Amniotic epithelial cell (primary cell): ENCODE measurements around the gene TMEM240.

Experiments
- DNase-seq: peaks from one replicate; pipeline ENCODE4 v3.0.0-alpha.2; 2010; ENCODE audit warnings: low read depth

Gene TMEM240

DNA sequence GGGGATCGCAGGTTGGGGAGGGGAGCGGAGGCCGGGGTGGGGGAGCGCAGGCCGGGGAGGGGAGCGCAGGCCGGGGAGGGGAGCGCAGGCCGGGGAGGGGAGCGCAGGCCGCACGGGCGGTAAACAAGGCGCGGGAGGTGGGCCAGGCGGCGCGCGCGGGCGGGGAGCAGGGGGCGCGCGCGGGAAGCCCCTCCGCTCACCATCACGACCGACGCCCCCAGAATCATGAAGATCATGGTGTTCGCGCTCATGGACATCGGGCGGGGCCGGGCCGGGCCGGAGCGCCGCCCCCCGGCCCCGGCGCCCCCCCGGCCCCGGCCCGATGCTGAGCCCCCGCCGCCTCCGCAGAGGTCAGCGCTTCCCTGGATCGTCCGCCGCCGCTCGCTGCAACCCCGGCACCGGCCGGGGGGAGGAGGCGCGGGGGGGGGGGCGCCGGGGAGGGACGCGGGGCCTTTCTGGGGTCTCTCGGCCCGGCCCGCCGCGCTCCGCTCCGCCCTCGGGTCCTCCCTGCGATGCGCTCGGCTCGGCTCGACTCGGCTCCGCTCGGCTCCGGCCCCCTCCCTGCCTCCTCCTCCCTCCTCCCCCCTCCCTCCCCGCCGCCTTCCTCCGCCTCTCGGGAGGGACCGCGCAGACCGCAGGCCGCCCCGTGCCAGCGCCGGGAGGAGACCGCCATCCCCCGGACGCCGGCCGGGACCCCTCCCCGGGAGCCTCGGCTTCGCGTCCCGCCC lies at the start of gene TMEM240:
TMEM240 (minus strand) TSS at position 535 of the 728 bp plus-strand sequence; CDS start at position 257, 278 bp downstream.
- DNase-seq, result peak; percentile 73

DNA sequence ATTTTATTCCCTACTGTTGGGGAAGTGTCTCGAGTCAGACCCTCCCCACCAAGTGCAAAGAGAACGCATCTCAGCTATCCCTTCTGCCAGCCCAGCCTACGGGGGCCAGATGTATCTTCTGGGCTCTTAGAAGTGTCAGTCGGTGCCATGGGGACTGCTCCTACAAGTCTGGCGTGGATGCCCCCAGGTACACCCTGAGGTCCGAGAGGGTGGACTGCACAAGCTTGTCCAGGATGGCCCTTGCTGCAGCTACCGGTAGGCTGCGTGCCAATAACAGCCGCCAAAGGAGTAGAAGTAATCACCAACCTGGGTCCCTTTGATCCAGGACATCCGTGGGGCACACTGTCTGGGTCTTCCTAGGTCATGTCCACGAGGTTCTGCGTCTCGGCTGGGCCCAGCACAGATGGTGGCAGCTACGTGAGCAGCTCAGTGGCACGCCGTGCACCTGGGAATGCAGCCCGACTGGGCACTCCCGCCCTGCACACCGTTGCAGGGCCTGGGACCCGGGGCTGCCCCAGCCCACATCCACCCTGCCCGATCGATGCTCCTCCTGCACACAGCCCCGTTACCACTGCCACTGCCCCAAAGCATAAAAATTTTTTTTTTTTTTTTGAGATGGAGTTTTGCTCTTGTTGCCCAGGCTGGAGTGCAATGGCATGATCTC lies 43.1 kb upstream of the TMEM240 start:
- no peak for DNase-seq

DNA sequence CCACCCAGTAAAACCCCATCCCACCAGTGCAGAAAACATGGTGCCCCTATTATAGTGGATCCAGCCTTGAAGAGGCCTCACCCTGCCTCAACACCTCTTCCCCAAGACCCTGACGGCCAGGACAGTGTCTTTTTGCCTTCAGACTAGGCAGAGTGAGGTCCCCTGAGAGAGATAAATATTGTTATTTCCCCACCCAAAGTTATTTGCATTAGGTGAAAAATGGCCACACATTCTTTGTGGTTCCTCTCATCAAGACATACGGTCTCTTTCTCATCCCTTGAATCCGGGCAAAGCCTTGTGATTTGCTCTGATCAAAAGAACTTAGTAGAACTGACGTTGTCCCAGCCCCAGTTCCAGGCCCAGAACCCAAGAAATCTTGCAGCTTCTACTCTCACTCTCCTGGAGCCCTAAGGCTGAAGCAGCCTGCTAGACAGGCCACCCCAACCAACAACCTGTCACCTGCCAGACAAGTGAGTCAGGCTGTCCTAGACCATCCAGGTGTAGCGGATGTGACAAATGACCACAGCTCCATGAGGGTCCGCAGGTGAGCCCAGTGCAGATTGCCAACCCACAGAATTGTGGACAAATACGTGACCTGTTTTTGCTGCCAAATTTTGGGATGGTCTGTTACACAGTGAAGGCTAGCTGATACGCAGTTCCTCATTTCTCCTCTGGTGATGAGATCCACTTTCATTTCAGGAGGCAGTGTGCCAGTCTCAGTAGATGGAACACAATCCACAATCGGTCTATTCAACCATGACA lies 42.3 kb upstream of the TMEM240 start:
- DNase-seq, result no peak

DNA sequence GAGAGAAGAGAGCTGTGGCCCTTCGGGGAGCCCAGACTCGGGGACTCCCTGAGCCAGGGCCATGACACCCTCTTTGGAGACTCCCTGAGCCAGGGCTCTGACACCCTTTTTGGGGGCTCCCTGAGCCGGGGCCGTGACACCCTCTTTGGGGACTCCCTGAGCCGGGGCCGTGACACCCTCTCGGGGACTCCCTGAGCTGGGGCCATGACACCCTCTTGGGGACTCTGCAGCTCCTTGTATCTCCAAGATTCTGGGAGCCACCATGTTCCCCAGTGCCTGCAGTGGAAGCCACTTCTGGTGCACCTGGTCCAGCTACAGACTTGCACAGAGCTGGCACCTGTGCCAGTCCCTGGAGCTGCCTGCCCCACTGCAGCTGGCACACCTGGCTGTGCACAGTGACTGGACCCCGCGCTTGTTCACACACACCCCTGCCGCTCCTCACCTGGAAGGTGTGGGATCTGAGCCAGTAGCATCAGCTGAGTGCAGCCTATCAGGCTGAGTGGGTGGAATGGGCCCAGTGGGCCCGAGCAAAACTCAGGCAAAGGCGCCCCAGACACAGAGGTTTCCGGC lies 38.0 kb upstream of the TMEM240 start:
- no peak for DNase-seq

DNA sequence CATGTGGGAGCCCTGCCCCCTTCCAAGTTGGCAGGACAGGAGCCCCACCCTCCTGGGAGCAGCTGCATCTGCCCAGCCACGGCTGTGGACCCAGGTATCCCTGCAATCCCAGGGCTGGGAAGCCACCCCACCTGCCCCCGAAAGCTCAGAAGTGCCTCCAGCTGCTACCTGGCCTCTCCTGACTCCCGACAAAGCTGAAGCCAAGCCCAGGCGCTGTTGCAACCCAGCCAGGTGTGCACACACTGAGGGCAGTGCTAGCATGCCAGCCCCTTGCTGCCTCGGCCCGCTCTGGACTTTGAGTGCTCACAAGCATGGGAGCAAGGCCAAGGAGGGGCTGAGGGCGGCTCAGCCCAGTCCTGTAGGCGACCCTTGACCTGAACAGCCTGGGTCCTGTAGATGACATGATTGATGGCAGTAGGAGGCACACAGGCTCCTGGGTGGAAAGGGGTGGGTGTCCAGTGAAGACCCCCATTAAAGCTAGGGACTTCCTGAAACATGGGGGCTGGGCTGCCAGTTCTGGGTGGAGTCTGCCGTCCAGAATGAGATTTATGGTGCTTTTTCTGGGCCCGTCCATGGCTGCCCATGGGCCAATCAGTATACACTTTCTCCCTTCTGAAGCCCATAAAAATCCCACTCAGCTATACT lies 37.1 kb upstream of the TMEM240 start:
- DNase-seq, result no peak

DNA sequence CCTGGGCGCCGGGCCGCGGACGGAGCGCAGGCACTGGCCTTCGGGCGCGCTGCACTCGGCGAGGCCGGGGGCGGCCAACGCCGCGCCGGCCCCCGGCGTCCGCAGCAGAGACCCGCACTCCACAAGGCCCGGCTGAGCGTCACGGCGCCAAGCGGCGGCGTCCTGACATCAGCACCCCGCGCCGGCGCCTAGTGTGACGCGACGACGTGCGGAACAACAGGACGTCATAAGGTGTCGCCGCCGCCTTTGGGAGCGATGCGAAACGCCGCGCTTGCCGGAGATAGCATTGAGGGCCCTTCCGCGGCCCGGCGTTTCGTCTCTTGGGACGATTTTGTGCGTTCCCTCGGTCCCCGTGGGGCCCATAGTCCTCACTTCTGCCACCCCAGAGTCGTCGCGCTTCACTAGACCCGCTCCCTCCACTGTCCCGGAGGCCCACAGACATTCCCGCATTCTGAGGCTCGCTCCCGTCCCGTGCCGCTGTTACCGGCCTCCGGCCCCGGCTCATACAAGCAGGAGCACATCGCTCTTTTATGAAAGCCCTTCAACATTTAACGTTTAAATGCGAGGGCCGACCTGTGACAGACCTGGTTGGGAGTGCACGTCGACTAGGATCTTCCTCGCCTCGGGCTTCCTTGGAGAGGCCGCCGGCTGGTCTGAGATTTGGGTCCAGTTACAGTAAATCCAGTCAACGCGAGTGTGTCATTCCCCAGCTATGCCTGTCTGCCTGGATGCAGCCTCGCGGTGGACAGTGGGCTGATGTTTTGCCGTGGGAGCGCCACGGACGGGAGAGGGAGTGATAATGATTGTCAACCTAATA lies 34.5 kb upstream of the TMEM240 start, which contains the start of gene SSU72:
SSU72 (minus strand) TSS at position 143 of the 817 bp plus-strand sequence. CDS start 306 bp downstream, outside the sequence.
- peak; percentile 87 for DNase-seq

DNA sequence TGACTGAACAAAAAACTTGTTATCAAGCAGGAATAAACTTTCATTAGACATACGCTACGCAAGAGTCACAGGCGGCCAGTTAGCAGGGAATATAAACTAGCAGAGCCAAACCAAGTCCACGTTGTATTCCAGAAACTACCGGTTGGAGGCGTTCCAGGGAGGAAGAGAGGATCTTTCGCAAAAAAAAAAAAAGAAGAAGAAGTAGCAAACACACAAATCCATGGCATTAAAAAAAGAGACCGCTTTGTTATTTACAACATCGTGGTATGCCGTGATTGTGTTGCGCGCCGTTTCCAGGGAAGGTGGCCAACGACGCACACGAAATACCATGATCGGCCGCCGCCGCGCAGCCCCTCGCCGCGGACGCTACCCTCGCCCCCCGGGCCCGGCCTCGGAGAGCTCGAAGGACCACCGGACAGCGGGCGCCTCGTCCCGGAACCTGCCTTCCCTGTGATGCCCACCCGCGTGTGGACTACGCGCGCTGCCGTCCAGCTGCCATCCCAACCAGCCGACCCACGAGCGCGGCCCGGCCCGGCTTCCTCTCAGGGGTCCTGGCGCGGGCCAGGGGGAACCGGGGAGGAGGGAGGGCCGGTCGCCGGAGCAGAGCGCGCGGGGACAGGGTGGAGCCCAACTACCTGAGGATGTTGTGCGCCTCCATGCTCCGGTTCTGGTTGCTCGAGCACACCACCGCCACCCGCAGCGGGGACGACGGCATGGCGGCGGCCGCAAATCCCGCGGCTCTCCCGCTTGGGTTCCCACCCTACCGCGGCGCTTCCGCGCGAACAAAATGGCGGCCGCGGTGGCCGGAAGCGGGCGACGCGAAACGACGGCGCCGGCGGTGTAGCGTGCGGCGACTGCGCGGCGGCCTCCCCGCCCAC lies 33.7 kb upstream of the TMEM240 start:
- peak; percentile 70 for DNase-seq

DNA sequence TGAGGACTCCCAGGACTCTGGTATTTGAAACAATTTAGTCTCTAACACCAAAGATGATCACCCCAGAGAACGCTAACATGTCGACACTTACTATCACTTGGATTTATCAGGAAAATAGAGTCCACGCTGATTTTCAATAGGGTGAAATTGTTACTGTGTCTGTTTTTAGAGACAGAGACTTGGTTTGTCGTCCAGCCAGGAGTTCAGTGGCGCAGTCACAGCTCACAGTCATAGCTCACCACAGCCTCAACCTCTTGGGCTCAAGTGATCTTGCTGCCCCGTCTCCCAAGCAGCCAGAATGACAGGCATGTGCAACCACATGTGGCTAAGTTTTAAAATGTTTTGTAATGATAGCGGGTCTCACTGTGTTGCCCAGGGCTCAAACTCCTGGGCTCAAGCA lies 28.9 kb upstream of the TMEM240 start:
- no peak for DNase-seq

DNA sequence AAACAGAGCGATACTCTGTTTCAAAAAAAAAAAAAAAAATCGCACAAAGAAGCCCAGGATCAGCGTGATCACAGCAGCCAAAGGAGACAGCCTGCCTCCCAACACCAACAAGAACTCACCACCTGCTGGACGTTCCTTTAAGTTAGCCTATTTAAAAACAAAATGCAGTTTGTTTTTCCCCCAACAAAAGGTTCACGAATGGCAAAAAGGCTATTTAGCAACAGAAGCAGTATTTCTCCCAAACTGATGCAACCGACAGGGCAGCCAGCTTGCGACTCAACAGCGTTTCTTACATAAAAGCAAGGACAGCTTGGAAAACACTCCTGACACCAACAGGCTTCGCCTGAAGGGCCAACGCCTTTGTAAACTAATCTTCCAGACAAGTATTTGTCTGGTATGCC lies 27.5 kb upstream of the TMEM240 start:
- DNase-seq, result peak; percentile 30

DNA sequence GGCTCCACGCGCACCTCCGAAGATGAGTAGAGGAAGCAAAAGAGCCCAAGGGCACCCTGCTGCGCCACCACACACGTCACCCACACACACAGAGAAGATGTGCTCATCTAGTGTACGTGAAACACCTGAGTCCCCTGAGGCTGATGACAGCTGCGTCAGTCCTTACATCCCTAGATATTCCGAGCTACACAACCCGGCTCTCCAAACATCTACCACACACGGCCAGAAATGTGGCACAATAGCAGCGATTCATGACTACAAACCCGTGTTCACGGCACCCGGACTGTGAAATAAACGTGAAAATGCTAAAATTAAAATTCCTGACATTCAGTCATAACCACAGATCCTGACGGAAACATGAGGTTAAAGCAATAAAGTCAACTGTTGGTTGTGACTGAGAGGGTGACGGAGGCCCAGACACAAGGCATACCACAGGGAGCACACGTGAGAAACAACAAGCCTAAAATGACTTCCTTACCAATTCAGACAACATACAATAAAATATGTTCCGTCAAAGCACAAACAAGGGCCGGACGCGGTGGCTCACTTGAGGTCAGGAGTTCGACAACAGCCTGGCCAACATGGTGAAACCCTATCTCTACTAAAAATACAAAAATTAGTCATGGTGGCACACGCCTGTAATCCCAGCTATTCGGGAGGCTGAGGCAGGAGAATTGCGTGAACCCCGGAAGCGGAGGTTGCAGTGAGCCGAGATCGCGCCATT lies 26.9 kb upstream of the TMEM240 start:
- DNase-seq, result no peak

DNA sequence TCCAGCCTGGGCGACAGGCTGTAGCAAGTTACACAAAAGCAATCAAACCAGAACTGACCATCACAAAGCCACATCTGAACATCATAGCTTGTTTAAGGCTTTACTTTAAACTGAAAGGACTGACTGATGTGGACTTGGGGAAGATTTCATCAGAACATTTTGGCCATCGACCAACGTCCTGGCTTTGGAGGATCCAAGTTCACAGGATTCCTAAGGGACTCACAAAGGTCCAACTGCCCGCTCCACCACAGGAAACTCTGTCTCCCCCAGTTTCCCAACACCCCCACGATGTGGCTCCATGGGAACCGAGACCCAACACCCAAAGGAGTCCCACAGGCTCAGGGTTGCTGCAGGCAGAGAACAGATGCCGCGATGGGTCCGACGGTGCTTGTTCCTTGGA lies 24.9 kb upstream of the TMEM240 start:
- DNase-seq, result no peak

DNA sequence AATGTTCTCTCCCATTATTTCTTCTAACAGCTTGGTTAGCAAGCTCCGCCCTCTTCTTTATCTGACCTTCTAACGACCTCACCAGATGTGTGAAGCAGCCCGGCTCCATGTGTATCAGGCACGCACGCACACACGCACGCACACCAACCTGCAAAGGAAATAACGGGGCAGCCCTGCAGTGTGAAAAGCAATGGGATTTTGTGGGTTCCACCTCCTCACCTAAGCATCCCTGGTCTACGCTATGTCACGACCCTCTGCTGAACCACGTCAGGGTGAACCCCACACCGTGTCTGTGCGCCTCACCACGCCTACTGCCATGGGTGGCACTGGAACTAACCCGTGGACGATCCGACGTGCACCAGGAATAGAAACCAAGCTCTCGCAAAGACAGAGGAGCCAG lies 23.8 kb upstream of the TMEM240 start:
- peak; percentile 32 for DNase-seq

DNA sequence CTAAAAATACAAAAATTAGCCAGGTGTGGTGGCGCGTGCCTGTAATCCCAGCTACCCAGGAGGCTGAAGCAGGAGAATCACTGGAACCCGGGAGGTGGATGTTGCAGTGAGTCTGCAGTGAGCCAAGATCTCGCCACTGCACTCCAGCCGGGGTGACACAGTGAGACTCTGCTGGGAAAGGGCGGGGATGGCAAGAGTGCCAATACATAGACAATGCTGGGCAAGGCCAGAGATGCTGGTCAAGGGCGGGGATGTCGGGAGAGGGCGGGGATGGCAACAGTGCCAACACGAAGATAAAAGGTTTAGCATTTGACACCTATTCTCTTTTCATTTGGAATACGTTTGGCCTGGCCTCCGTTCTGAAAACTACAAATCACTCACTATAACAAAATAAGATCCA lies 23.3 kb upstream of the TMEM240 start:
- no peak for DNase-seq

DNA sequence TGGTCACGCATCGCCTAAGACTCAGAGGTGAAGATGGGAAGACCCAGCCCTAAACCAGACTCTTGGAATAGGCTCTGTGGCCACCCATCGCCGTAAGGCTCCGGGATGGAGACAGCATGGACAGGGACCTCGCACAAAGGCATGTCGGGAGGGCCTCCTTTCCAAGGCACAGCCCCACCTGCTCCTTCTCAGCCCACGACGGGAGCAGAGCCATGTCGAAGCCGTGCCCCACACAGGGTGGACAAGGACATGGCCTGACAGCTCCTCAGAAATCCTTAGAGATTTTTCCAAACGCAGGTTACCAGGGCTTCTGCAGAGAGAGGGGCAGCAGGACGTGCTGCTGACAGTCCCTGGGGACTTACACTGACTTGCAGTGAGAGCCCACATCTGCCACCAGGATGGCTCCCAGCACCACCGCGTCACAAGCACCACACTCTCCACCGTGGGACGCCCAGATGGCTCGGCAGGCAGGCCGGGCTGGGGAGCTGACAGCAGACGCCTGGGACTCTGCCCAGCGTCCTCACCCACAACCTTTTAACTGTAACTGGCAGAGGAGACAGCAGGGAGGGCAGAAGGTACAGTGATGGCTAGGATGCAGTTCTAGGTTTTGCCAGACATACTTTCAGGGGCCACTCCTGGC lies 22.3 kb upstream of the TMEM240 start:
- no peak for DNase-seq

DNA sequence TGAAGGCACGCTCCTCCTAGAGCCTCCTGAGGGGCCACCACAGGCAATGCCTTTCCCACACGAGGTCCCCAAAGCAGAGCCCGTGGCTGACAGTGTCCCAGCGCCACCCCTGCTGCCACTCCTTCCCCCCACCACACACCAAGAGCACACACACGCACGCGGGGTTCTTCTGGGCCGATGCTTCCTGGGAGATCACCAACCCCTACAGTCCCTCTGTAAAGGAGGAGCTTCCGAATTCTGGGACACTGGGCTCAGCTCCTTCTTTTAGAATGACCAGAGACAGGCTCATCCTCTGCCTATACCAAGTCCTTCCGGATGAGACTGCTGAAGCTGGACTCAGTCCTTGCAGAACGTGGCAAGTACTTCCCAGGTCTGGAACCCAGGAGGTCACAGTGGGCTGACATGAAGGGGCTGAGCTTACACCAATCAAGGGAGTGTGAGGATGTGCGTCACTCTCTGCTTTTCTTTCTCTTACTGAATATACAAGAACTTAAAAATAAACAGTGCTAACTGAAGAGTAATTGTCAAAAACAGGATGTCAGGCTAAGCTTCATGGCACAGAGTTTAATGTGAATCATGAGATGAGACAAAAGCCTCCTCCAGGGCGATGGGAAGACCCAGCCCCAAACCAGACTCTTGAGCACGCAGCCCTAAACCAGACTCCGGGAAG lies 21.5 kb upstream of the TMEM240 start:
- DNase-seq, result no peak

DNA sequence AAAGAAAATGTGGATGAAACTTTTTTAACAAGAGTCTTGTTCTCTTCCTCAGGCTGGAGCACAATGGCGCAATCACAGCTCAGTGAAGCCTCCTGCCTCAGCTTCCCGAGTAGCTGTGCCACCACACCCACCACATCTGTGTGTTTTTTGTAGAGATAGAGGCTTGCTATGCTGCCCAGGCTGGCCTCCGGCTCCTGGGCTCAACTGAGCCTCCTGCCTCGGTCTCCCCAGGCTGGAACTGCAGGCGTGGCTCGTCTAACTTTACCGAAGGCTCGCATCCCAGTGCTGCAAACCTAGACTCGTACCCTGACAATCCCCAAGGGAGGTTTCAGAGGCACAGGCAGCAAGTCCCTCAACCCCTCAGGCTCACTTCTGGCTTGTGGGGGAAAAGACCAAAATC lies 19.8 kb upstream of the TMEM240 start:
- DNase-seq, result no peak

DNA sequence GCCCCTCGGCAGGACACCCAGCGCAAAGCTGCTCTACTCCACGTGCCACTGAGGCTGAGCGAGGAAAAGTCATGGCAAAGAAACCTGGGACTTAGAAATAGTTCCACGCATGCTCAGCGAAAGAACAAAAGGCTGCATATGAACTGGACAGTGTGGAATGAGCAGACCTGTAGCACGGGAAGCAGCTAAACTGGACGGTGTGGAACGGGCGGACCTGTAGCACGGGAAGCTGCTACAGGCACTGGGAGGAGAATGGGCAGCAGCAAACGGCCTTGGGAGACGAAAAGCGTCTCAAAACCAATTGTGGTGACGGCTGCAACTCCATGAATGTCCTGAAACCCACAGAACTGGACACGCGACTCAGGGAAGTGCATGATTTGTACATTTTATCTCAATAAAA lies 18.6 kb upstream of the TMEM240 start:
- DNase-seq, result no peak

DNA sequence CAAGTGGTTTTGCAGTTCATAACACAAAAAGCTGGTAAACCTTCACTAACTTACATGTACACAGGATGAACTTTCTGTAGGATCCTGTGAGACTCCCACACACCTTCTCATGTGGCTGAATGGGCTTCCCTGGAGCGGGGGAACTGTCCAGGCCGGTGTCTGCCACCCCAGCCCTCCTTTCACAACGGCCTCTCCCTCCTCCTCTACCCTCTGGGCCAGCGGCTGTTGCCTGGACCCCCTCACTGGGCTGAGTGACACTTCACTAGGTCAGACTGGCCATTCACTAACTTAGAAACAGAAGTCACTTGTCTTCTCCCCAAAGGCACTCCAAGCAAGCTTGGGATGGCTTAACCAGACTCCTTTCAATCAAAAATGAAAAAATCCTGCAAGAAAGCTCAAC lies 18.2 kb upstream of the TMEM240 start:
- DNase-seq, result no peak
